ENCODE data around the gene FANCM. TPM values are rescaled to one million over a fixed set of nuclear protein-coding genes. Genes with fewer than 3 reads are reported as not detected.
"Not testable (repeated sequence)": the region's sequence is repeated elsewhere in the genome, so short reads cannot be mapped to it uniquely, and the experiment has no call there.

The FANCM gene
- total RNA-seq, 4 donors from 2014 or later, result 0.75 to 6.2 (median 4.5) TPM

DNA sequence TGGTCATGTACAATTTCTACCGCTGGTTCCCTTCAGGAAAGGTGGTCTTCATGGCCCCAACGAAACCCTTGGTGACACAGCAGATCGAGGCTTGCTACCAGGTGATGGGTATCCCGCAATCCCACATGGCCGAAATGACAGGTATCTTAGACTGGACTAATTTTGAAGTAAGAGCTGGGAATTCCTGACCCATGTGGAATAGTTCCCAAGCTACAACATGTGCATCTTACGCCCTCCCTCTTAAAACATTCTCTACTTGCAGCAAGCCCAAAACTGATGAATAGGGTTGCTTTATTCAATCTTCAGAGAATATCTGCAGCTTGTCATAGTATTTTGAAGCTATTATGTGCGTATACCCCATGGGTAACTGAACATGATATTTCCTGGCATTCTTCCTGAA lies 669 bp downstream of the FANCM start:
- Histone ChIP-seq H3K27ac (peak overlapping the region; percentile 90 to 93 (median 92)), H3K36me3 (no peaks in the 10 kb centered on the region), H3K4me3 (peak overlapping the region; percentile 40 to 96 (median 57)), H3K27me3 (no peaks in the 10 kb centered on the region), H3K9me3 (no peaks in the 10 kb centered on the region), H3K4me1 (peaks cover 6 to 26% (median 23%) of the 10 kb centered on the region in 4 donors)
- 2 to 8% methylated on average over 2 to 7 of the region's 7 CpGs for WGBS, 2 donors (ENCODE audit: low coverage in 1 of 2)
- in situ Hi-C loops (cut with MboI; ENCODE audit: low pct_ligation_motif_present in 1 of 4, low pct_unique_long_range_greater_than_20kb in 1 of 4, low sequenced_read_pairs in 3 of 4) (loop anchor here in 1 of 4 donors (10.0 kb wide), 1 partner anchor 172 kb away; the partner anchor contains the start of genes KLHL28 and TOGARAM1), intact Hi-C loops (cut with DNase I; ENCODE audit: low total_unique reads) (loop anchor here (10.0 kb wide), 1 partner anchor 172 kb away; the partner anchor contains the start of genes KLHL28 and TOGARAM1)
- TF ChIP-seq, protein P1, sequence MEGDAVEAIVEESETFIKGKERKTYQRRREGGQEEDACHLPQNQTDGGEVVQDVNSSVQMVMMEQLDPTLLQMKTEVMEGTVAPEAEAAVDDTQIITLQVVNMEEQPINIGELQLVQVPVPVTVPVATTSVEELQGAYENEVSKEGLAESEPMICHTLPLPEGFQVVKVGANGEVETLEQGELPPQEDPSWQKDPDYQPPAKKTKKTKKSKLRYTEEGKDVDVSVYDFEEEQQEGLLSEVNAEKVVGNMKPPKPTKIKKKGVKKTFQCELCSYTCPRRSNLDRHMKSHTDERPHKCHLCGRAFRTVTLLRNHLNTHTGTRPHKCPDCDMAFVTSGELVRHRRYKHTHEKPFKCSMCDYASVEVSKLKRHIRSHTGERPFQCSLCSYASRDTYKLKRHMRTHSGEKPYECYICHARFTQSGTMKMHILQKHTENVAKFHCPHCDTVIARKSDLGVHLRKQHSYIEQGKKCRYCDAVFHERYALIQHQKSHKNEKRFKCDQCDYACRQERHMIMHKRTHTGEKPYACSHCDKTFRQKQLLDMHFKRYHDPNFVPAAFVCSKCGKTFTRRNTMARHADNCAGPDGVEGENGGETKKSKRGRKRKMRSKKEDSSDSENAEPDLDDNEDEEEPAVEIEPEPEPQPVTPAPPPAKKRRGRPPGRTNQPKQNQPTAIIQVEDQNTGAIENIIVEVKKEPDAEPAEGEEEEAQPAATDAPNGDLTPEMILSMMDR (IDR thresholded peaks at IDR 0.05), result no peak
- DNase-seq, result no peak

GRCh38 chr14:45140661-45141187 lies 5.0 kb downstream of the FANCM start:
- H3K4me3 ChIP-seq, result no peak overlapping the region
- in situ Hi-C loops (cut with MboI; ENCODE audit: low pct_ligation_motif_present in 1 of 4, low pct_unique_long_range_greater_than_20kb in 1 of 4, low sequenced_read_pairs in 3 of 4) (loop anchor here in 1 of 4 donors (10.0 kb wide), 1 partner anchor 124 kb away; no protein-coding TSS in a partner anchor), intact Hi-C loops (cut with DNase I; ENCODE audit: low total_unique reads) (no loop called here)
- TF ChIP-seq POLR2A (IDR thresholded peaks at IDR 0.05) (no peak), POLR2AphosphoS5 (IDR thresholded peaks at IDR 0.05) (no peak)
- TF ChIP-seq, protein P1 (IDR thresholded peaks at IDR 0.05), result no peak
- H3K9me3 ChIP-seq, result no peaks in the 10 kb centered on the region
- WGBS, 2 donors (ENCODE audit: low coverage in 1 of 2), result 97 to 100% methylated on average over 1 to 6 of the region's 6 CpGs
- no peak overlapping the region for H3K27ac ChIP-seq
- H3K4me1 ChIP-seq, result peaks cover 6 to 17% (median 16%) of the 10 kb centered on the region in 4 donors
- no peaks in the 10 kb centered on the region for H3K36me3 ChIP-seq
- H3K27me3 ChIP-seq, result no peaks in the 10 kb centered on the region
- DNase-seq, result no peak

DNA sequence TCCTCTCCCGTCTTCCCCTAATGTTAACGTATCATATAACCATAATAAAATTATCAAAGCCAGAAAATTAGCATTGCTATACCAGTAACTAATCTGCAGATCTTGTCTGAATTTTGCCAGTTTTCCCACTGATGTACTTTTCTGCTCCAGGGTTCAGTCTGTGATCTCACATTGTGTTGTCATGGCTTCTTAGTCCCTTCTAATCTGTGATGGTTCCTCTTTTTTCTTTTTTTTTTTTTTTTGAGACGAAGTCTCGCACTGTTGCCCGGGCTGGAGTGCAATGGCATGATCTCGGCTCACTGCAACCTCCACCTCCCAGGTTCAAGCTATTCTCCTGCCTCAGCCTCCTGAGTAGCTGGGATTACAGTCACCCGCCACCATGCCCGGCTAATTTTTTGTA lies 6.4 kb downstream of the FANCM start:
- intact Hi-C loops (cut with DNase I; ENCODE audit: low total_unique reads); H3K9me3 ChIP-seq; H3K4me3 ChIP-seq; H3K36me3 ChIP-seq; DNase-seq; H3K4me1 ChIP-seq; H3K27ac ChIP-seq; H3K27me3 ChIP-seq: not testable (repeated sequence)
- 86% methylated on average over 8 of the region's 8 CpGs for WGBS, 2 donors (ENCODE audit: low coverage in 1 of 2)
- in situ Hi-C loops (cut with MboI; ENCODE audit: low pct_ligation_motif_present in 1 of 4, low pct_unique_long_range_greater_than_20kb in 1 of 4, low sequenced_read_pairs in 3 of 4), result loop anchor here in 1 of 4 donors (10.0 kb wide), 1 partner anchor 123 kb away; no protein-coding TSS in a partner anchor

DNA sequence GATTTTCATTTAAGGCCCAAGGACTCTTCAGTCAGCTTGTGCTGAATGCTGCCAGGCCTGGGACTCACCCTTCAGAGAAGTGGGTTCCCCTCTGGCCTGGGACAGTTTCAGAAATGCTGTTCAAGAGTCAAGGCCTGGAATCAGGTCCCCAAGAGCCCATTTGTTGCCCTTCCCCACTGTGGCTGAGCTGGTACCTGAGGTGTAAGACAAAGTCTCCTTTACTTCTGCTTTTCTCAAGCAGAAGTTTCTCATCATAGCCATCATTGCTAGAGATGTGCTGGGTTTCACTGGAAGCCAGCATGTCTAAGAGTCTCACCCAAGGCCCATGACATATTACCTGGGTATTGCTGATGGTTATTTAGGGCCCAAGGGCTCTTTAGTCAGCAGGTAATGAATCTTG lies 8.9 kb downstream of the FANCM start:
- Histone ChIP-seq H3K27ac (no peak overlapping the region), H3K9me3 (no peaks in the 10 kb centered on the region), H3K4me3 (no peak overlapping the region), H3K36me3 (no peaks in the 10 kb centered on the region), H3K4me1 (no peaks in the 10 kb centered on the region), H3K27me3 (no peaks in the 10 kb centered on the region)
- no peak for DNase-seq
- in situ Hi-C loops (cut with MboI; ENCODE audit: low pct_ligation_motif_present in 1 of 4, low pct_unique_long_range_greater_than_20kb in 1 of 4, low sequenced_read_pairs in 3 of 4) (loop anchor here in 1 of 4 donors (10.0 kb wide), 1 partner anchor 120 kb away; no protein-coding TSS in a partner anchor), intact Hi-C loops (cut with DNase I; ENCODE audit: low total_unique reads) (no loop called here)
- TF ChIP-seq, protein P1 (IDR thresholded peaks at IDR 0.05), result no peak
- TF ChIP-seq POLR2AphosphoS5 (IDR thresholded peaks at IDR 0.05), result no peak

GRCh38 chr14:45145214-45145613 lies 9.5 kb downstream of the FANCM start:
- in situ Hi-C loops (cut with MboI; ENCODE audit: low pct_ligation_motif_present in 1 of 4, low pct_unique_long_range_greater_than_20kb in 1 of 4, low sequenced_read_pairs in 3 of 4), result loop anchor here in 1 of 4 donors (10.0 kb wide), 1 partner anchor 120 kb away; no protein-coding TSS in a partner anchor

More at GRCh38 chr14:45145214-45145613, 9.5 kb downstream of the FANCM start:
- H3K9me3 ChIP-seq, result no peaks in the 10 kb centered on the region
- no peak overlapping the region for H3K4me3 ChIP-seq
- H3K36me3 ChIP-seq, result no peaks in the 10 kb centered on the region
- TF ChIP-seq EP300 (IDR thresholded peaks at IDR 0.05; ENCODE audit: low read depth), result no peak
- no peak for TF ChIP-seq POLR2A (IDR thresholded peaks at IDR 0.05)
- TF ChIP-seq POLR2AphosphoS5 (IDR thresholded peaks at IDR 0.05), result no peak
- TF ChIP-seq, protein P1 (IDR thresholded peaks at IDR 0.05), result no peak
- no peaks in the 10 kb centered on the region for H3K4me1 ChIP-seq
- 85 to 90% methylated on average over 2 to 3 of the region's 3 CpGs for WGBS, 2 donors (ENCODE audit: low coverage in 1 of 2)
- intact Hi-C loops (cut with DNase I; ENCODE audit: low total_unique reads), result no loop called here
- no peaks in the 10 kb centered on the region for H3K27me3 ChIP-seq
- H3K27ac ChIP-seq, result no peak overlapping the region
- DNase-seq, result no peak
